GM12878 (cell line): Measurements from ENCODE around the gene HYOU1. TPM values are rescaled to one million over a fixed set of nuclear protein-coding genes. Genes with fewer than 3 reads are reported as not detected.

ENCODE experiments used
- ATAC-seq: fragments of 200-7000 bp; cut with Tn5 transposase; 3 replicates; pipeline ENCODE4 v1.9.1; 2020; ENCODE audit warnings: mild to moderate bottlenecking, moderate library complexity
- BruUV-seq: library from RNA; stranded (reverse); fragments of 400-500 nt; replicated peaks from 2 replicates; lab custom pipeline; 2021; lab: Mats Ljungman, UMichigan
- CTCF ChIA-PET: fragments of 300-600 bp; sonication (Branson Sonifier 250); formaldehyde crosslinking; extraction: SDS; loops from one replicate; lab custom pipeline; 2021; ENCODE audit warnings: inconsistent platforms; lab: Yijun Ruan, JAX
- POLR2A ChIA-PET: fragments of 350-600 bp; formaldehyde crosslinking; extraction: SDS; loops from one replicate; lab custom pipeline; 2021; ENCODE audit warnings: inconsistent platforms; lab: Charles Lee
- RAD21 ChIA-PET: fragments of 300-600 bp; sonication (Branson Sonifier 250); formaldehyde crosslinking; loops from one replicate; lab custom pipeline; 2023; ENCODE audit warnings: antibody characterized with exemption; ENCODE audit not compliant: unreplicated experiment; lab: Charles Lee
- SMC1A ChIA-PET: fragments of 300-600 bp; sonication (Branson Sonifier 250); formaldehyde crosslinking; loops from one replicate; lab custom pipeline; 2023; ENCODE audit not compliant: unreplicated experiment, uncharacterized antibody; lab: Charles Lee
- DNase-seq: peaks from one replicate; pipeline ENCODE4 v3.0.0-alpha.2; 2011; ENCODE audit warnings: low read depth, low spot score
- FAIRE-seq: peaks from 3 replicates; lab custom pipeline; 2011; peaks lifted over from hg19 to GRCh38; lab: Jason Lieb, UNC
- H2AFZ ChIP-seq: 2 replicates; pipeline ENCODE4 v1.6.0; 2011; ENCODE audit warnings: low read depth, low read length, control low read depth; ENCODE audit not compliant: control insufficient read depth
- H3K27ac ChIP-seq: 2 replicates; pipeline ENCODE4 v1.5.1; 2011; ENCODE audit warnings: control low read depth; ENCODE audit not compliant: control insufficient read depth, insufficient read depth
- H3K27me3 ChIP-seq, 2 experiments: replicated peaks in 1 of 2; 2 replicates each; pipeline versions ENCODE4 v1.6.0 to v1.6.1; 2011; ENCODE audit warnings: low read length in 1 of 2; ENCODE audit not compliant: control insufficient read depth in 2 of 2, insufficient read depth in 2 of 2
- H3K36me3 ChIP-seq, 2 experiments: 2 replicates each; pipeline ENCODE4 v1.5.1; 2011; ENCODE audit warnings: low read length in 1 of 2; ENCODE audit not compliant: control insufficient read depth in 2 of 2, insufficient read depth in 2 of 2
- H3K4me1 ChIP-seq: 2 replicates; pipeline ENCODE4 v1.6.1; 2011; ENCODE audit warnings: mild to moderate bottlenecking, low read length, moderate library complexity, mixed read lengths; ENCODE audit not compliant: control insufficient read depth, insufficient read depth
- H3K4me2 ChIP-seq: 2 replicates; pipeline ENCODE4 v1.6.0; 2011; ENCODE audit warnings: control low read depth; ENCODE audit not compliant: control insufficient read depth, insufficient read depth
- H3K4me3 ChIP-seq: fragments of 200-600 bp; sonication (generic); 2 replicates; pipeline ENCODE4 v1.5.1; 2016
- H3K79me2 ChIP-seq: 2 replicates; pipeline ENCODE4 v1.6.0; 2011; ENCODE audit warnings: low read length; ENCODE audit not compliant: control insufficient read depth, insufficient read depth
- H3K9ac ChIP-seq: 2 replicates; pipeline ENCODE4 v1.8.0; 2011; ENCODE audit warnings: low read length, control low read depth, mixed read lengths; ENCODE audit not compliant: control insufficient read depth, insufficient read depth
- H3K9me3 ChIP-seq: replicated peaks from 3 replicates; pipeline ENCODE4 v1.5.1; 2011; ENCODE audit warnings: mild to moderate bottlenecking, low read length; ENCODE audit not compliant: control insufficient read depth, insufficient read depth
- H4K20me1 ChIP-seq: 2 replicates; pipeline ENCODE4 v1.6.0; 2011; ENCODE audit not compliant: control insufficient read depth, insufficient read depth
- BRCA1 ChIP-seq: IDR thresholded peaks from 2 replicates; pipeline ENCODE4 v1.6.1; 2011; ENCODE audit warnings: low read depth, low read length, improper control_type of control experiment
- CTCF ChIP-seq, 3 experiments: IDR thresholded peaks in 2 of 3; conservative IDR thresholded peaks in 1 of 3; 2 replicates each; pipeline ENCODE4 v1.5.1; 2011; ENCODE audit warnings: low read depth in 3 of 3, low read length in 3 of 3, mild to moderate bottlenecking in 3 of 3, control low read depth in 2 of 3, moderate library complexity in 2 of 3, inconsistent platforms in 1 of 3, mixed read lengths in 1 of 3; ENCODE audit not compliant: control insufficient read depth in 2 of 3, insufficient read depth in 1 of 3; ENCODE audit errors: extremely low read depth in 1 of 3
- HDAC2 ChIP-seq: fragments of 200-600 bp; sonication (generic); IDR thresholded peaks from 2 replicates; pipeline ENCODE4 v1.6.1; 2017
- HDAC6 ChIP-seq: fragments of 200-600 bp; sonication (generic); IDR thresholded peaks from one replicate; pipeline ENCODE4 v1.8.0; 2017; ENCODE audit warnings: antibody characterized with exemption; ENCODE audit not compliant: unreplicated experiment
- IRF4 ChIP-seq: IDR thresholded peaks from 2 replicates; pipeline ENCODE4 v1.6.1; 2011; ENCODE audit warnings: low read depth, low read length
- JUND ChIP-seq: IDR thresholded peaks from 2 replicates; pipeline ENCODE4 v1.6.1; 2012; ENCODE audit warnings: low read depth, mild to moderate bottlenecking, low read length, improper control_type of control experiment, moderate library complexity
- MLLT1 ChIP-seq: fragments of 450-650 bp; IDR thresholded peaks from 2 replicates; pipeline ENCODE4 v1.6.1; 2016; ENCODE audit warnings: mild to moderate bottlenecking
- NR2C1 ChIP-seq: fragments of 450-650 bp; IDR thresholded peaks from 2 replicates; pipeline ENCODE4 v1.6.1; 2017; ENCODE audit warnings: antibody characterized with exemption, mild to moderate bottlenecking, moderate library complexity
- NR2F1 ChIP-seq: fragments of 450-650 bp; conservative IDR thresholded peaks from 2 replicates; pipeline ENCODE4 v1.6.1; 2017; ENCODE audit warnings: mild to moderate bottlenecking
- POLR2A ChIP-seq: IDR thresholded peaks from 2 replicates; pipeline ENCODE4 v1.6.1; 2011; ENCODE audit warnings: low read depth, mild to moderate bottlenecking, low read length
- RUNX3 ChIP-seq: IDR thresholded peaks from 2 replicates; pipeline ENCODE4 v1.6.1; 2012; ENCODE audit warnings: low read length, inconsistent platforms
- SMC3 ChIP-seq: IDR thresholded peaks from 2 replicates; pipeline ENCODE4 v1.6.1; 2011; ENCODE audit warnings: low read length, improper control_type of control experiment, borderline replicate concordance
- SPI1 ChIP-seq: IDR thresholded peaks from 2 replicates; pipeline ENCODE4 v1.6.1; 2011; ENCODE audit warnings: low read depth, mild to moderate bottlenecking, low read length, moderate library complexity, borderline replicate concordance; ENCODE audit not compliant: insufficient read depth
- STAT3 ChIP-seq: IDR thresholded peaks from 2 replicates; pipeline ENCODE4 v1.6.1; 2011; ENCODE audit warnings: low read depth, low read length, improper control_type of control experiment
- TARDBP ChIP-seq: IDR thresholded peaks from 2 replicates; pipeline ENCODE4 v1.6.1; 2016; ENCODE audit warnings: borderline replicate concordance
- TCF3 ChIP-seq: IDR thresholded peaks from 2 replicates; pipeline ENCODE4 v1.6.1; 2012; ENCODE audit warnings: low read depth, mild to moderate bottlenecking, low read length, borderline replicate concordance; ENCODE audit not compliant: insufficient read depth
- WGBS: methylation state at CpG from one replicate; pipeline ENCODE4 v1.1.6; 2016; ENCODE audit warnings: low lambda C conversion rate; ENCODE audit not compliant: insufficient replicate concordance, insufficient coverage; ENCODE audit errors: missing lambda C conversion rate; 5-methylcytosine and 5-hydroxymethylcytosine counted together
- in situ Hi-C: fragments of 300-500 bp; cut with MboI; formaldehyde crosslinking; loops from 9 replicates; pipeline ENCODE4 v1.14.3; 2018; ENCODE audit warnings: mixed read lengths
- intact Hi-C: fragments of 100-400 bp; cut with micrococcal nuclease; formaldehyde crosslinking; loops from one replicate; pipeline ENCODE4 v1.14.2; 2022; ENCODE audit not compliant: unreplicated experiment
- polyA plus RNA-seq, 11 experiments: library from polyadenylated mRNA; depleted of rRNA in 4 of 11; unstranded in 6 of 11; stranded (reverse) in 5 of 11; fragments of >200 nt; fragmentation: Nextera tagmentation in 4 of 11; fragmentation: Illumina TruSeq in 1 of 11; extraction: Ambion mirVana in 4 of 11; extraction: Trizol in 1 of 11; gene quantifications; 1 replicate in 1 of 11; 2 replicates in 10 of 11; pipeline versions ENCODE4 v1.2.1 to v1.2.3, GENCODE V29; 2011 to 2016; ENCODE audit warnings: inconsistent platforms in 2 of 11, missing spikeins in 2 of 11, low read depth in 1 of 11
- total RNA-seq, 4 experiments: library from RNA; depleted of rRNA in 3 of 4; stranded (reverse); fragments of >200 nt in 3 of 4; fragmentation: Illumina TruSeq in 1 of 4; extraction: Trizol in 1 of 4; gene quantifications; 2 replicates each; pipeline versions ENCODE4 v1.2.1 to v1.2.3, GENCODE V29; 2013 to 2021

HYOU1 gene
- total and polyA plus RNA-seq, 10 of the 15 experiments (the other 5 are each of a cell fraction or from before 2014, with no cell fraction given) = 15.4 to 157 (median 109) TPM

GRCh38 chr11:119100994-119101758 is 44.2 kb upstream of the HYOU1 start:
- WGBS = 2% methylated on average over 29 of the region's 29 CpGs
- BruUV-seq = TSS peak; percentile 70
- Histone ChIP-seq H3K4me2 (peak overlapping the region; percentile 90), H2AFZ (peak overlapping the region; percentile 96), H4K20me1 (no peaks in the 10 kb centered on the region), H3K27me3 (no peaks in the 10 kb centered on the region), H3K79me2 (peaks cover 23% of the 10 kb centered on the region), H3K36me3 (peaks cover 6 to 7% of the 10 kb centered on the region in 2 experiments; a peak in 3 of 4 replicates), H3K9me3 (no peaks in the 10 kb centered on the region), H3K27ac (peak overlapping the region; percentile 96), H3K4me3 (peak overlapping the region; percentile 97), H3K9ac (peak overlapping the region; percentile 87), H3K4me1 (peaks cover 21% of the 10 kb centered on the region)
- ChIA-PET SMC1A (interaction anchor here (1.0 to 1.8 kb wide), 4 partner anchors 11 to 68 kb away, joined by 4 to 17 read pairs (median 4); partner anchors contain the start of genes HINFP, HMBS and NLRX1), POLR2A (interaction anchor here (0.6 to 2.4 kb wide), 9 partner anchors 7 to 160 kb away, joined by 3 to 25 read pairs (median 4); partner anchors contain the start of genes HINFP, HMBS and VPS11), RAD21 (interaction anchor here (0.6 to 1.7 kb wide), 7 partner anchors 15 to 285 kb away, joined by 3 to 22 read pairs (median 6); partner anchors contain the start of genes HINFP, HMBS and VPS11), CTCF (interaction anchor here (1.0 to 2.2 kb wide), 13 partner anchors 17 to 237 kb away, joined by 3 to 13 read pairs (median 4); partner anchors contain the start of genes CBL, HINFP and VPS11)
- DNase-seq = no peak
- in situ Hi-C loops (no loop called here), intact Hi-C loops (loop anchor here (5.0 kb wide), 2 partner anchors 84 to 174 kb away; partner anchors contain the start of genes BCL9L, RPS25 and TRAPPC4)
- no peak for FAIRE-seq
- peak; percentile 68 for ATAC-seq
- peak in 1 of 3 experiments; percentile 9; a peak in 1 of 6 replicates for TF ChIP-seq CTCF (IDR thresholded peaks at IDR 0.05 in 2 of 3, conservative IDR thresholded peaks at IDR 0.05 in 1 of 3; ENCODE audit: control insufficient read depth in 2 of 3, extremely low read depth in 1 of 3, insufficient read depth in 1 of 3, low read depth in 3 of 3, low read length in 3 of 3)
- no peak for TF ChIP-seq IRF4
- no peak for TF ChIP-seq SPI1
- no peak for TF ChIP-seq NR2C1
- TF ChIP-seq BRCA1 = 0 out of 2 replicates have a peak, but pooled peaks have one; percentile 15
- TF ChIP-seq MLLT1 = no peak
- no peak for TF ChIP-seq TCF3
- TF ChIP-seq NR2F1 = no peak
- TF ChIP-seq POLR2A = peak; percentile 59
- TF ChIP-seq HDAC2 = no peak
- no peak for TF ChIP-seq STAT3
- peak; percentile 24; the same call in 1 of the 2 replicates for TF ChIP-seq RUNX3
- no peak for TF ChIP-seq JUND
- no peak for TF ChIP-seq TARDBP
- TF ChIP-seq SMC3 = 0 out of 2 replicates have a peak, but pooled peaks have one; percentile 12
- TF ChIP-seq HDAC6 = no peak
